IMR-90 (cell line): Measurements from ENCODE around the gene SCGB3A2. TPM values are rescaled to one million over a fixed set of nuclear protein-coding genes. Genes with fewer than 3 reads are reported as not detected.

ENCODE experiments used
- ATAC-seq: fragments of 200-7000 bp; cut with Tn5 transposase; 2 replicates; pipeline ENCODE4 v1.9.1; 2020; ENCODE audit warnings: low read depth, mild to moderate bottlenecking, moderate library complexity
- BruUV-seq: library from RNA; stranded (reverse); fragments of 400-500 nt; replicated peaks from 2 replicates; lab custom pipeline; 2021; lab: Mats Ljungman, UMichigan
- CTCF ChIA-PET: fragments of 300-600 bp; formaldehyde crosslinking; extraction: SDS; loops from one replicate; lab custom pipeline; 2021; ENCODE audit warnings: antibody characterized with exemption; lab: Yijun Ruan, JAX
- POLR2A ChIA-PET: fragments of 300-600 bp; sonication (Branson Sonifier 250); formaldehyde crosslinking; loops from one replicate; lab custom pipeline; 2022; ENCODE audit warnings: antibody characterized with exemption; ENCODE audit not compliant: unreplicated experiment; lab: Charles Lee
- DNase-seq: peaks from one replicate; pipeline ENCODE4 v3.0.0; 2013
- H2AFZ ChIP-seq: replicated peaks from 2 replicates; pipeline ENCODE3; 2013; ENCODE audit warnings: low read length, mild to moderate bottlenecking; ENCODE audit not compliant: poor library complexity
- H2AK5ac ChIP-seq: 2 replicates; pipeline ENCODE4 v1.6.1; 2013; ENCODE audit warnings: low read depth, low read length, inconsistent platforms
- H2AK9ac ChIP-seq: replicated peaks from 2 replicates; pipeline ENCODE3; 2013; ENCODE audit warnings: mild to moderate bottlenecking, low read depth, low read length, moderate library complexity; ENCODE audit not compliant: poor library complexity
- H2BK120ac ChIP-seq: 2 replicates; pipeline ENCODE4 v1.6.1; 2013; ENCODE audit warnings: low read depth, low read length, inconsistent platforms
- H2BK15ac ChIP-seq: 3 replicates; pipeline ENCODE4 v1.6.1; 2013; ENCODE audit warnings: low read depth, low read length, inconsistent platforms
- H2BK20ac ChIP-seq: 2 replicates; pipeline ENCODE4 v1.6.1; 2013; ENCODE audit warnings: low read depth, mild to moderate bottlenecking, inconsistent platforms, low read length, moderate library complexity
- H2BK5ac ChIP-seq: 2 replicates; pipeline ENCODE4 v1.6.1; 2013; ENCODE audit warnings: mild to moderate bottlenecking, low read depth, low read length, inconsistent platforms; ENCODE audit not compliant: poor library complexity, severe bottlenecking
- H3K14ac ChIP-seq: replicated peaks from 2 replicates; pipeline ENCODE4 v1.6.1; 2013; ENCODE audit warnings: low read depth, low read length, inconsistent platforms
- H3K18ac ChIP-seq: 2 replicates; pipeline ENCODE4 v1.6.1; 2013; ENCODE audit warnings: low read depth, low read length, control low read depth
- H3K23ac ChIP-seq: 2 replicates; pipeline ENCODE4 v1.6.1; 2013; ENCODE audit warnings: low read depth, low read length, inconsistent platforms
- H3K27ac ChIP-seq: 2 replicates; pipeline ENCODE4 v1.5.1; 2013; ENCODE audit warnings: mild to moderate bottlenecking, control low read depth, low read length; ENCODE audit not compliant: insufficient read depth
- H3K27me3 ChIP-seq: 2 replicates; pipeline ENCODE4 v1.6.1; 2013; ENCODE audit warnings: low read length; ENCODE audit not compliant: control insufficient read depth, insufficient read depth
- H3K36me3 ChIP-seq: 2 replicates; pipeline ENCODE4 v1.6.1; 2013; ENCODE audit warnings: low read length, mixed read lengths; ENCODE audit not compliant: control insufficient read depth, insufficient read depth
- H3K4ac ChIP-seq: 2 replicates; pipeline ENCODE4 v1.6.1; 2013; ENCODE audit warnings: low read depth, low read length, inconsistent platforms
- H3K4me1 ChIP-seq: 2 replicates; pipeline ENCODE4 v1.6.1; 2013; ENCODE audit warnings: low read length, mixed read lengths; ENCODE audit not compliant: control insufficient read depth, insufficient read depth
- H3K4me2 ChIP-seq: 2 replicates; pipeline ENCODE4 v1.6.1; 2013; ENCODE audit warnings: low read depth, mild to moderate bottlenecking, control low read depth, low read length, moderate library complexity
- H3K4me3 ChIP-seq: 2 replicates; pipeline ENCODE4 v1.5.1; 2013; ENCODE audit warnings: low read depth, mild to moderate bottlenecking, control low read depth, low read length, moderate library complexity; ENCODE audit not compliant: insufficient read depth
- H3K56ac ChIP-seq: 2 replicates; pipeline ENCODE4 v1.6.1; 2013; ENCODE audit warnings: low read length, inconsistent platforms; ENCODE audit not compliant: insufficient read depth; ENCODE audit errors: extremely low read depth
- H3K79me1 ChIP-seq, 2 experiments: 2 replicates each; pipeline ENCODE4 v1.6.1; 2013; ENCODE audit warnings: low read length in 2 of 2, inconsistent platforms in 1 of 2, low read depth in 1 of 2
- H3K9ac ChIP-seq: 2 replicates; pipeline ENCODE4 v1.6.1; 2013; ENCODE audit warnings: low read depth, low read length, control low read depth
- H3K9me1 ChIP-seq: 2 replicates; pipeline ENCODE4 v1.6.1; 2013; ENCODE audit warnings: low read length, inconsistent platforms; ENCODE audit not compliant: insufficient read depth
- H3K9me3 ChIP-seq: 2 replicates; pipeline ENCODE4 v1.6.1; 2013; ENCODE audit warnings: low read length; ENCODE audit not compliant: control insufficient read depth, insufficient read depth
- H4K20me1 ChIP-seq: 2 replicates; pipeline ENCODE4 v1.6.1; 2013; ENCODE audit warnings: low read length, inconsistent platforms; ENCODE audit not compliant: insufficient read depth
- H4K5ac ChIP-seq: 2 replicates; pipeline ENCODE4 v1.6.1; 2013; ENCODE audit warnings: mild to moderate bottlenecking, low read depth, low read length, control low read depth
- H4K8ac ChIP-seq, 2 experiments: 2 replicates each; pipeline ENCODE4 v1.6.1; 2013; ENCODE audit warnings: low read depth in 2 of 2, low read length in 2 of 2, control low read depth in 1 of 2, inconsistent platforms in 1 of 2
- H4K91ac ChIP-seq: 2 replicates; pipeline ENCODE4 v1.6.1; 2013; ENCODE audit warnings: low read depth, low read length, inconsistent platforms; ENCODE audit not compliant: insufficient read depth
- BHLHE40 ChIP-seq: fragments of 150-350 bp; IDR thresholded peaks from 2 replicates; pipeline ENCODE4 v1.6.1; 2016; ENCODE audit warnings: mild to moderate bottlenecking, low read depth, low read length
- CEBPB ChIP-seq: IDR thresholded peaks from 2 replicates; pipeline ENCODE4 v1.6.1; 2012; ENCODE audit warnings: low read depth, low read length, improper control_type of control experiment
- CHD1 ChIP-seq: IDR thresholded peaks from 2 replicates; pipeline ENCODE4 v1.6.1; 2012; ENCODE audit warnings: low read depth, low read length, improper control_type of control experiment
- FOS ChIP-seq: fragments of 150-350 bp; IDR thresholded peaks from 2 replicates; pipeline ENCODE4 v1.6.1; 2016; ENCODE audit warnings: low read depth, low read length
- MAFK ChIP-seq: IDR thresholded peaks from 2 replicates; pipeline ENCODE4 v1.6.1; 2012; ENCODE audit warnings: low read depth, low read length, improper control_type of control experiment
- MAZ ChIP-seq: IDR thresholded peaks from 2 replicates; pipeline ENCODE4 v1.6.1; 2012; ENCODE audit warnings: low read depth, mild to moderate bottlenecking, low read length, improper control_type of control experiment, moderate library complexity, borderline replicate concordance
- MXI1 ChIP-seq: IDR thresholded peaks from 2 replicates; pipeline ENCODE4 v1.6.1; 2012; ENCODE audit warnings: low read depth, mild to moderate bottlenecking, low read length, moderate library complexity, borderline replicate concordance
- NFE2L2 ChIP-seq: fragments of 150-350 bp; IDR thresholded peaks from 2 replicates; pipeline ENCODE4 v1.6.1; 2016; ENCODE audit warnings: low read depth, mild to moderate bottlenecking, low read length
- POLR2A ChIP-seq: IDR thresholded peaks from 2 replicates; pipeline ENCODE4 v1.6.1; 2012; ENCODE audit warnings: mild to moderate bottlenecking, low read depth, low read length
- RAD21 ChIP-seq: IDR thresholded peaks from 2 replicates; pipeline ENCODE4 v1.6.1; 2012; ENCODE audit warnings: low read length, improper control_type of control experiment
- RCOR1 ChIP-seq: IDR thresholded peaks from 2 replicates; pipeline ENCODE4 v1.6.1; 2012; ENCODE audit warnings: mild to moderate bottlenecking, low read length, improper control_type of control experiment; ENCODE audit not compliant: insufficient replicate concordance
- RFX5 ChIP-seq: IDR thresholded peaks from 2 replicates; pipeline ENCODE4 v1.8.0; 2012; ENCODE audit warnings: low read depth, mild to moderate bottlenecking, low read length, moderate library complexity
- SMC3 ChIP-seq: fragments of 150-350 bp; IDR thresholded peaks from 2 replicates; pipeline ENCODE4 v1.6.1; 2016; ENCODE audit warnings: low read depth, mild to moderate bottlenecking, antibody characterized with exemption, low read length, moderate library complexity
- USF2 ChIP-seq: fragments of 150-350 bp; IDR thresholded peaks from 2 replicates; pipeline ENCODE4 v1.6.1; 2017; ENCODE audit warnings: mild to moderate bottlenecking, antibody characterized with exemption, low read length, low read depth
- dilution Hi-C: fragments of 300-500 bp; cut with HindIII; formaldehyde crosslinking; loops from one replicate; pipeline ENCODE4 v1.14.3; 2018; ENCODE audit warnings: low sequenced_read_pairs; ENCODE audit not compliant: unreplicated experiment
- in situ Hi-C: fragments of 300-500 bp; cut with MboI; formaldehyde crosslinking; loops from 3 replicates; pipeline ENCODE4 v1.14.3; 2019; ENCODE audit warnings: low sequenced_read_pairs, inconsistent platforms, mixed read lengths
- intact Hi-C: fragments of 100-400 bp; cut with micrococcal nuclease; formaldehyde crosslinking; loops from 2 replicates; pipeline ENCODE4 v1.10.0; 2022
- polyA plus RNA-seq, 3 experiments: library from polyadenylated mRNA; depleted of rRNA; stranded (reverse); fragments of >200 nt; gene quantifications; 2 replicates each; pipeline ENCODE4 v1.2.3, GENCODE V29; 2012; ENCODE audit warnings: low replicate concordance in 1 of 3
- total RNA-seq: library from RNA; depleted of rRNA; stranded (reverse); fragments of >200 nt; gene quantifications from 2 replicates; pipeline ENCODE4 v1.2.3, GENCODE V29; 2012
- TF ChIP-seq, protein P1 (sequence below): fragments of 150-350 bp; IDR thresholded peaks from 2 replicates; pipeline ENCODE4 v1.6.1; 2016; ENCODE audit warnings: low read depth, mild to moderate bottlenecking, low read length, moderate library complexity, borderline replicate concordance
- TF ChIP-seq, protein P2 (sequence below): conservative IDR thresholded peaks from 2 replicates; pipeline ENCODE4 v1.5.1; 2012; ENCODE audit warnings: mild to moderate bottlenecking, low read depth, low read length, improper control_type of control experiment

The SCGB3A2 gene
- total and polyA plus RNA-seq, 2 of the 4 experiments (the other 2 are of a cell fraction): not detected

DNA sequence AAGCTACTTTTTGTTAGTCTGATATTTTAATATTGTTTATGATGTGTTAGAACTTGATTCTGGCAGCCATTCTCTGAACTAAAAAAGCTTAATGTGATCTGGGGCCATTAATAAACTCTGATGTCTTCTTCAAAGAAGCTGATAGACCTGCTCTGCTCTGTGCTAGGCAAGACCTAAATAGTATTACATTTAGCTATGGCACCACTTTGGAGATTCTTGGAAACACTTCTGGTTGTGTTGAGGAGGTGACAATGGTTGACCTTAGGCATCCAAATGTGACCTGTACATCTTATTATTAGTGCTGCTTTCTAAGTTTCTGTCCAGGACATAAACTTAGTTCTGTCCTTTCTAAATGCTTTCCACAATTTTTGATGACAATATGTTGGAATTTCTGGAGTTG, 21.7 kb upstream of the SCGB3A2 start:
- H4K20me1 ChIP-seq: no peaks in the 10 kb centered on the region
- H3K9me3 ChIP-seq: no peaks in the 10 kb centered on the region

More for the DNA sequence above, 21.7 kb upstream of the SCGB3A2 start:
- Histone ChIP-seq H4K8ac (no peak overlapping the region), H3K14ac (no peak overlapping the region), H3K9ac (no peak overlapping the region), H2BK120ac (no peak overlapping the region), H3K36me3 (no peaks in the 10 kb centered on the region), H3K4me2 (no peak overlapping the region), H4K5ac (no peak overlapping the region), H3K4me1 (no peaks in the 10 kb centered on the region), H2BK5ac (no peak overlapping the region), H2BK20ac (no peak overlapping the region), H3K18ac (no peak overlapping the region), H3K27ac (no peak overlapping the region), H3K56ac (no peak overlapping the region), H3K4ac (no peak overlapping the region), H3K79me1 (no peaks in the 10 kb centered on the region), H3K27me3 (no peaks in the 10 kb centered on the region), H2AK5ac (no peak overlapping the region), H3K4me3 (no peak overlapping the region), H4K91ac (no peak overlapping the region), H3K9me1 (no peaks in the 10 kb centered on the region), H2AFZ (no peak overlapping the region), H3K23ac (no peak overlapping the region), H2BK15ac (no peak overlapping the region), H2AK9ac (no peak overlapping the region)
- TF ChIP-seq FOS (no peak), RCOR1 (no peak), POLR2A (no peak), BHLHE40 (no peak), RAD21 (no peak), MAFK (no peak), SMC3 (no peak), NFE2L2 (no peak), CHD1 (no peak), MAZ (no peak), CEBPB (no peak), MXI1 (no peak), USF2 (no peak), RFX5 (no peak)
- TF ChIP-seq, protein P1, sequence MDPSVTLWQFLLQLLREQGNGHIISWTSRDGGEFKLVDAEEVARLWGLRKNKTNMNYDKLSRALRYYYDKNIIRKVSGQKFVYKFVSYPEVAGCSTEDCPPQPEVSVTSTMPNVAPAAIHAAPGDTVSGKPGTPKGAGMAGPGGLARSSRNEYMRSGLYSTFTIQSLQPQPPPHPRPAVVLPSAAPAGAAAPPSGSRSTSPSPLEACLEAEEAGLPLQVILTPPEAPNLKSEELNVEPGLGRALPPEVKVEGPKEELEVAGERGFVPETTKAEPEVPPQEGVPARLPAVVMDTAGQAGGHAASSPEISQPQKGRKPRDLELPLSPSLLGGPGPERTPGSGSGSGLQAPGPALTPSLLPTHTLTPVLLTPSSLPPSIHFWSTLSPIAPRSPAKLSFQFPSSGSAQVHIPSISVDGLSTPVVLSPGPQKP: no peak
- TF ChIP-seq, protein P2, sequence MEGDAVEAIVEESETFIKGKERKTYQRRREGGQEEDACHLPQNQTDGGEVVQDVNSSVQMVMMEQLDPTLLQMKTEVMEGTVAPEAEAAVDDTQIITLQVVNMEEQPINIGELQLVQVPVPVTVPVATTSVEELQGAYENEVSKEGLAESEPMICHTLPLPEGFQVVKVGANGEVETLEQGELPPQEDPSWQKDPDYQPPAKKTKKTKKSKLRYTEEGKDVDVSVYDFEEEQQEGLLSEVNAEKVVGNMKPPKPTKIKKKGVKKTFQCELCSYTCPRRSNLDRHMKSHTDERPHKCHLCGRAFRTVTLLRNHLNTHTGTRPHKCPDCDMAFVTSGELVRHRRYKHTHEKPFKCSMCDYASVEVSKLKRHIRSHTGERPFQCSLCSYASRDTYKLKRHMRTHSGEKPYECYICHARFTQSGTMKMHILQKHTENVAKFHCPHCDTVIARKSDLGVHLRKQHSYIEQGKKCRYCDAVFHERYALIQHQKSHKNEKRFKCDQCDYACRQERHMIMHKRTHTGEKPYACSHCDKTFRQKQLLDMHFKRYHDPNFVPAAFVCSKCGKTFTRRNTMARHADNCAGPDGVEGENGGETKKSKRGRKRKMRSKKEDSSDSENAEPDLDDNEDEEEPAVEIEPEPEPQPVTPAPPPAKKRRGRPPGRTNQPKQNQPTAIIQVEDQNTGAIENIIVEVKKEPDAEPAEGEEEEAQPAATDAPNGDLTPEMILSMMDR: no peak
- POLR2A ChIA-PET: no interaction called here
- BruUV-seq: no TSS peak
- CTCF ChIA-PET: interaction anchor here (0.6 to 0.7 kb wide), 2 partner anchors 268 to 876 kb away, joined by 3 read pairs; no protein-coding TSS in a partner anchor
- in situ Hi-C loops: no loop called here
- dilution Hi-C loops: no loop called here
- intact Hi-C loops: loop anchor here (5.0 kb wide), 2 partner anchors 266 to 516 kb away; no protein-coding TSS in a partner anchor
- no peak for DNase-seq
- ATAC-seq: no peak
